Ectodermal cell (in vitro differentiated cells): ENCODE data around the gene RTP1. TPM values are rescaled to one million over a fixed set of nuclear protein-coding genes. Genes with fewer than 3 reads are reported as not detected.
"Not testable (repeated sequence)": the region's sequence is repeated elsewhere in the genome, so short reads cannot be mapped to it uniquely, and the experiment has no call there.

ENCODE experiments used
- H3K27ac ChIP-seq: 2 replicates; pipeline ENCODE4 v1.7.0; 2013; ENCODE audit warnings: mild to moderate bottlenecking, low read depth, low read length; ENCODE audit not compliant: insufficient read depth, poor library complexity, severe bottlenecking
- H3K27me3 ChIP-seq: 2 replicates; pipeline ENCODE4 v1.7.0; 2013; ENCODE audit warnings: mild to moderate bottlenecking, low read length; ENCODE audit not compliant: insufficient read depth, control insufficient read depth, poor library complexity, severe bottlenecking
- H3K36me3 ChIP-seq: one replicate; pipeline ENCODE4 v1.7.0; 2013; ENCODE audit warnings: low read length; ENCODE audit not compliant: control insufficient read depth, insufficient read depth
- H3K4me1 ChIP-seq: one replicate; pipeline ENCODE4 v1.7.0; 2013; ENCODE audit warnings: low read length; ENCODE audit not compliant: control insufficient read depth, insufficient read depth
- H3K4me3 ChIP-seq: 2 replicates; pipeline ENCODE4 v1.7.0; 2013; ENCODE audit warnings: low read depth, low read length, control low read depth; ENCODE audit not compliant: insufficient read depth
- H3K9me3 ChIP-seq: 2 replicates; pipeline ENCODE4 v1.7.0; 2013; ENCODE audit warnings: mild to moderate bottlenecking, low read length, moderate library complexity; ENCODE audit not compliant: control insufficient read depth
- WGBS, 2 experiments: methylation state at CpG; one replicate each; pipeline ENCODE4 v1.1.7; 2013; ENCODE audit warnings: missing lambda C conversion rate in 2 of 2; 5-methylcytosine and 5-hydroxymethylcytosine counted together
- polyA plus RNA-seq, 4 experiments: library from polyadenylated mRNA; stranded (reverse); fragments of 50-300 nt; gene quantifications; one replicate each; pipeline ENCODE4 v1.2.3, GENCODE V29; 2013

Gene RTP1, protein sequence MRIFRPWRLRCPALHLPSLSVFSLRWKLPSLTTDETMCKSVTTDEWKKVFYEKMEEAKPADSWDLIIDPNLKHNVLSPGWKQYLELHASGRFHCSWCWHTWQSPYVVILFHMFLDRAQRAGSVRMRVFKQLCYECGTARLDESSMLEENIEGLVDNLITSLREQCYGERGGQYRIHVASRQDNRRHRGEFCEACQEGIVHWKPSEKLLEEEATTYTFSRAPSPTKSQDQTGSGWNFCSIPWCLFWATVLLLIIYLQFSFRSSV
- 0.19 TPM for polyA plus RNA-seq (2013, experiment 1 of 4)
- polyA plus RNA-seq (2013, experiment 2 of 4), result not detected
- 0.11 TPM for polyA plus RNA-seq (2013, experiment 3 of 4)
- polyA plus RNA-seq (2013, experiment 4 of 4), result not detected

DNA sequence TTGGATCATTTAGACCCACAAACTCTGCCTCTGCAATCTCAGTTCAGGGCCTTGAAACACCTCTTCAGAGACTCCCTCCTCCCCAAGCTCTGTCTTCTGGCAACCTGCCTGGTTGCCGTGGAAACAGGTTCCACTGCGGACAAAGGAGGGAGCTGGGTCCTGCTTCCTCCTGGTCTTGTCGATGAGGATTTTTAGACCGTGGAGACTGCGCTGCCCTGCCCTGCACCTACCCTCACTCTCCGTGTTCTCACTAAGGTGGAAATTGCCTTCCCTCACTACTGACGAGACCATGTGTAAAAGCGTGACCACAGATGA, at the start of gene RTP1:
TSS of gene RTP1 (plus strand) at position 152 of the 315 bp plus-strand sequence. CDS start at position 182, 30 bp downstream.
- WGBS, 2 experiments, result 80 to 84% methylated on average over 8 of the region's 8 CpGs
- H3K4me3 ChIP-seq, result no peak within 1 kb of the TSS
- H3K27me3 ChIP-seq, result no peaks in the 10 kb centered on the region
- no peaks in the 10 kb centered on the region for H3K9me3 ChIP-seq
- no peaks in the 10 kb centered on the region for H3K4me1 ChIP-seq
- H3K36me3 ChIP-seq, result no peaks in the 10 kb centered on the region
- no peak within 1 kb of the TSS for H3K27ac ChIP-seq

DNA sequence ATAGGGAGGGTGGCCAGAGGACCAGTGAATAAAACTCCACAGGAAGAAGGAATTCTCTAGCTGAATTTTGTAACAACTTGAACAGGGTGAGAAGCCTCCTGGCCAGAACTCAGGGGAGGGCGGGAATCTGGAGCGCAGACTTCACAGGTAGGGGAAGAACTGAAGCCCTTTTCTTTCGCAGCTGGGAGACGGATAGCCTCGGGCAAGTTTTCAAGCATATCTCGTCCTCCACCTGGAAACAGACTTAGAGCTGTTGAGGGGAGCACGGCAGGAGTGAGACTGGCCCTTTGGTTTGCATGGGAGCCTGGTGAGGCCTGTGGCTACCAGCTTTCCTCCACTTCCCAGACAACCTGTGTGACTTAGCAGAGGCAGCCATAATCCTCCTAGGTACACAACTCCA, 47.1 kb upstream of the RTP1 start:
- Histone ChIP-seq H3K4me3 (no peak overlapping the region), H3K9me3 (no peaks in the 10 kb centered on the region), H3K27me3 (no peaks in the 10 kb centered on the region), H3K36me3 (no peaks in the 10 kb centered on the region), H3K4me1 (no peaks in the 10 kb centered on the region), H3K27ac (no peak overlapping the region)
- 96 to 97% methylated on average over 7 of the region's 7 CpGs for WGBS, 2 experiments

DNA sequence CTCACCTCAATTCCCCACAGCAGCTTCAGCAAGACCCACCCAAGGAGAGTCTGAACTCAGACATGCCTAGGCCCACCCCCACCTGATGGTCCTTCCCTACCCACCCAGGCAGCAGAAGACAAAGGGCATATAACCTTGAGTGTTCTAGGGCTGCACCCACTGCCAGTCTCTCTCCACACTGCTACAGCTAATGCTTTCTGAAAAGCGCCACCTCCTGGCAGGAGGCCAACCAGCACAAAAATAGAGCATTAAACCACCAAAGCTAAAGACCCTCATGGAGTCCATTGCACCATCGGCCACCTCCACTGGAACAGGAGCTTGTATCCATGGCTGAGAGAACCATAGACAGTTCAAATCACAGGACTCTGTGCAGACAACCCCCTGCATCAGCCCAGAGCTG, 46.7 kb upstream of the RTP1 start:
- H3K27me3 ChIP-seq, result no peaks in the 10 kb centered on the region
- WGBS, 2 experiments, result 82 to 93% methylated on average over 2 of the region's 2 CpGs
- H3K36me3 ChIP-seq, result no peaks in the 10 kb centered on the region
- H3K27ac ChIP-seq, result no peak overlapping the region
- no peaks in the 10 kb centered on the region for H3K4me1 ChIP-seq
- H3K4me3 ChIP-seq, result no peak overlapping the region
- H3K9me3 ChIP-seq, result no peaks in the 10 kb centered on the region

DNA sequence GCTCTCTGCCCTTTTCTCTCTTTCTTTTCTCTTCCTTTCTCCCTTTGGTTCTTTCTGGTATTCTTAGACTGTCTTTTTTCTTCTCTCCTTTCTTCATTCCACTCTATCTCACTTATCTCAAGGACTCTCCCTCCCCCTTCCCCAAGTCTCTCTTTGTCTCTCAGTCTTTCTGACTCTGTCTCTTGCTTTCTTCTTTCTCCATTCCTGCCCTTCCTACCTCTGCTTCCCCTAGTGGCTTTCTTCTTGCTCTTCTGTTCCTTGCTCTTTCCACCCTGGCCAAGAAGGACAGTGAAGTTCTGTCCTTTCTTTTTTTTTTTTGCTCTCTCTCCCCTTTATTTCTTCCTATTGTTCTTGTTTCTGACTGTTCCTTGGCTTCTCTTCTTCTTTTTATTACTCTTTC, 35.7 kb upstream of the RTP1 start:
- H3K27ac ChIP-seq, result no peak overlapping the region
- H3K9me3 ChIP-seq, result no peaks in the 10 kb centered on the region
- H3K36me3 ChIP-seq, result no peaks in the 10 kb centered on the region
- no peak overlapping the region for H3K4me3 ChIP-seq
- H3K27me3 ChIP-seq, result no peaks in the 10 kb centered on the region
- H3K4me1 ChIP-seq, result peaks cover 3% of the 10 kb centered on the region

DNA sequence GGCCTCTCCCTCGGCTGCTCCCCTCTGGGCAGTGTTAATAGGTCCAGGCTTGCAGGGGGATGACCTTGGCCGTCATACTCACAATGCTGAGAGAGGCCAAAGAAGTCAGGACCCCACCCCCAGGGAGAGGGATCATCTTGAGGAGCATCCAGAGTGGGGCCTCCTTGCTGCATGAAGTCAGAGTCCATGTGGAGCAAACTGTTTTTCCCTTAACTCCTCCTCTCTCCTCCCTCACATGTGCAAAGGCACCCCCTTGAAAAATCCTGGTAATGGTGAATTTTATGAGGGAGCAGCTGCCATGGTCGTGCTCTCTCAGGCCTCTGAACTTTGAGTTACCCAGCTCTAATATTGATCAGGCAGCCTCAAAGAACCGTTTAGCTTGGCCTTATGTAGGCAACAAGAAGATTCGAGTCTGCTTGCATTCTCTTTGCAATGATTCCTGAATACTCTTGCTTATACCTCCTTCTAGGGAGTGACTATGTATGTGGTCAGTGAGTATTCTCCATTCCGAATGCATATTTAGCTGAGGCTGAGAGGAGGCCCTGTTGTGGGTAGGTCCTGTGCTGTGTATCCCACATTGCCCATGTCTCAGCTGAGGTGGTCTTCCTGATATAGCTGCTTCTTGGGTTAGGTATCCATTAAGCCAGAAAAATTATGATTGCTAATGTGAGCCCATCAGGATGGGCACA, 34.9 kb upstream of the RTP1 start:
- Histone ChIP-seq H3K27ac (no peak overlapping the region), H3K36me3 (no peaks in the 10 kb centered on the region), H3K4me1 (peaks cover 3% of the 10 kb centered on the region), H3K4me3 (no peak overlapping the region), H3K27me3 (no peaks in the 10 kb centered on the region), H3K9me3 (no peaks in the 10 kb centered on the region)
- WGBS, 2 experiments, result 81 to 82% methylated on average over 6 of the region's 6 CpGs

DNA sequence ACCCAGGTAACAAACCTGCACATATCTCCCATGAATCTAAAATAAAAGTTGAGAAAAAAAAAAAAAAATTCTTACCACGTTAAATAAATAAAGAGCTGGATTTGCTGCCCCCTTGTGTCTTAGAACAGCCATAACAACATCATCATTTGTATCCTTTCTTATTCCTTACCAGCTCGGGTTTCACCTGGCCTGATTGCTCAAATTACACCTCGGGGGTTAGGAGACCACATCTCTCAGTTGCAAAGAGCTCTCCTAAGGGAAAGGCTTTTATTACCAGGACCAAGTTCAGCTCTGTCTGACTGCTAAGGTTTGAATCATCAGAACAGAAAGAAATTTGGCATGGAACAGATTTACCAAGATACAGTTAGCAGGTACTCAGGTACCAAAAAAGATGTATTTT, 32.1 kb upstream of the RTP1 start:
- Histone ChIP-seq H3K9me3 (no peaks in the 10 kb centered on the region), H3K27me3 (no peaks in the 10 kb centered on the region), H3K4me1 (peaks cover 3% of the 10 kb centered on the region), H3K27ac (no peak overlapping the region), H3K4me3 (no peak overlapping the region), H3K36me3 (no peaks in the 10 kb centered on the region)
- 0 to 1% methylated on average over 3 of the region's 3 CpGs for whole genome bisulfite sequencing, 2 experiments

DNA sequence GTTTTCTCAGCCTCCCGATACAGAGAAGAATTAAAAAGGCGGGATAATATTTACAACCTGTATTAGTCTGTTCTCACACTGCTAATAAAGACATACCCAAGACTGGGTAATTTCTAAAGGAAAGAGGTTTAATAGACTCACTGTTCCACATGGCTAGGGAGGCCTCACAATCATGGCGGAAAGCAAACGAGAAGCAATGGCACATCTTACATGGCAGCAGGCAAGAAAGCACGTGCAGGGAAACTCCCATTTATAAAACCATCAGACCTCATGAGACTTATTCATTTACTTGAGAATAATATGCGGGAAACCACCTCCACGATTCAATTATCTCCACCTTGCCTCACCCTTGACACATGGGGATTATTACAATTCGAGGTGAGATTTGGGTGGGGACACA, 30.5 kb upstream of the RTP1 start:
- Histone ChIP-seq H3K27ac (no peak overlapping the region), H3K27me3 (no peaks in the 10 kb centered on the region), H3K9me3 (no peaks in the 10 kb centered on the region), H3K4me3 (no peak overlapping the region), H3K4me1 (peaks cover 3% of the 10 kb centered on the region), H3K36me3 (no peaks in the 10 kb centered on the region)
- WGBS, 2 experiments, result 92 to 94% methylated on average over 6 to 8 of the region's 8 CpGs

DNA sequence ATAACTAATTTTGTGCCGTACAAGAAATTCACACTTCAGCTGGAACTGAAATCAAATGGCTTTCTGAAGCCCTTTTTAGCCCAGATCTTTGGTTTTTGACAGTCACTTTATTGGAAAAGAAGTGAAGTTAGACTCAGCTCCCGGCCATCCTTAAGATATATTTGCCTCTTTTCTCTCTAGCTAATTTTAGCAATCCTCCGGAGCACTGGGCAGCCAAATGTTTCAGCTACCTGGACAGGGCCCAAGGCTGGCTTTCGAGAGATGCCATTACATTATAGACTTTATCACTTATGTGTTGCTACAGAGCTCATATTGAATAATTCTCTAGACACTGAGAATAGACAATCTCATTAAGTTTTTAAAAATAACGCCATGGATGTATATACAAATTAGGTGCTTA, 29.5 kb upstream of the RTP1 start:
- 97 to 98% methylated on average over 3 to 4 of the region's 5 CpGs for WGBS, 2 experiments
- H3K9me3 ChIP-seq, result no peaks in the 10 kb centered on the region
- H3K36me3 ChIP-seq, result no peaks in the 10 kb centered on the region

DNA sequence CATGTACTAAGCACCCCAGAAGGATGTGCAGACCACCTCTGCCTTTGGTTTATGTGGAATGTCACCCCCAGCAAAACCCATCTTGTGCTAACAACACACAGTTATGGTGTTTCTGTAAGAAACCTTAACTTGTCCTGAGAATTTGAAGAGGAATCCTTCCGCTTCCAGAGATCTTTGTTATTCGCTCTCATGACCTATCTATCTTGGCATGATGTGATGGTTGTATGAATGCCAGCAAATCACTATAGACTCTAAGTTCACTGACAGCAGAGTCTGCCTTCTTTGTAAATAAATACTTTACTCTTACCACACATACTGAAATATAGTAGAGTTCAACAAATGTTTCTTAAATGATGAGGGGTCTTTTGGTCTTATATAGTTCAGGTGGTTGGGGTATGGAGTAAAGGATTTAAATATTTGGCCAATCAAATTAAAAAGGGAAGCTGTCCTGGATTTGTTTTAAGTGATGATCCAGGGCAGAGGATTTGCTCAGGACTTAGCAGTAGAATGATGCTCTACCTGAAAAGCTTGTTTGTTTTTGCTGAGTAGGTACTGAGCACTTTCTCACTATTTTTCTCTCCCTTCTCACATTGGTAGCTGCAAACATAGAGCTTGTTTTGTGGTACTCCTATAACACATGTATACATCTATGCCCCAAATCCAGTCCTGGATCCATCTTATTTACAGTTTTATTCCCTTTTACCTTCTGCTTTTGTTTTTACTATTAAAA, 27.9 kb upstream of the RTP1 start:
- no peak overlapping the region for H3K27ac ChIP-seq
- no peaks in the 10 kb centered on the region for H3K9me3 ChIP-seq
- H3K4me3 ChIP-seq, result no peak overlapping the region
- H3K27me3 ChIP-seq, result no peaks in the 10 kb centered on the region
- peaks cover 7% of the 10 kb centered on the region for H3K4me1 ChIP-seq
- WGBS, 2 experiments, result 94 to 97% methylated on average over 2 of the region's 2 CpGs
- no peaks in the 10 kb centered on the region for H3K36me3 ChIP-seq

More for the DNA sequence above, 29.5 kb upstream of the RTP1 start:
- Histone ChIP-seq H3K27me3 (no peaks in the 10 kb centered on the region), H3K4me3 (no peak overlapping the region), H3K4me1 (peaks cover 3% of the 10 kb centered on the region), H3K27ac (no peak overlapping the region)

DNA sequence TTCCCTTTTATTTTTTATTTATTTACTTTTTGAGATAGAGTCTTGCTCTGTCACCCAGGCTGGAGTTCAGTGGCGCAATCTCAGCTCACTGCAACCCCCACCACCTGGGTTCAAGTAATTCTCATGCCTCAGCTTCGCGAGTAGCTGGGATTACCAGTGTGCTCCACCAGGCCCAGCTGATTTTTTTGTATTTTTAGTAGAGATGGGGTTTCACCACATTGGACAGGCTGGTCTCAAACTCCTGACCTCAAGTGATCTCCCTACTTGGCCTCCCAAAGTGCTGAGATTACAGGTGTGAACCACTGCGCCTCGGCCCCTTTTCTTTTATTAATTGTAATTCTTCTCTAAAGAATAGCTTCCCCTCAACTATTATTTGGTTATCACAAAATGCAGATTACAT, 26.4 kb upstream of the RTP1 start:
- H3K27ac ChIP-seq, H3K4me3 ChIP-seq, H3K4me1 ChIP-seq, H3K36me3 ChIP-seq, H3K9me3 ChIP-seq, H3K27me3 ChIP-seq: not testable (repeated sequence)
- WGBS, 2 experiments, result 88 to 94% methylated on average over 3 to 5 of the region's 5 CpGs
